Breast epithelium (tissue), 4 donors: ENCODE measurements around the gene CLNK. TPM values are rescaled to one million over a fixed set of nuclear protein-coding genes. Genes with fewer than 3 reads are reported as not detected.

Experiments
- DNase-seq, 2 donors: peaks; one replicate each; pipeline ENCODE4 v3.0.0-alpha.2; 2019; ENCODE audit warnings: low spot score in 2 of 2
- H3K27ac ChIP-seq, 2 donors: fragments of 200-600 bp; sonication (generic) in 1 of 2; one replicate each; pipeline ENCODE4 v1.5.1; 2016 to 2019; ENCODE audit warnings: mild to moderate bottlenecking in 1 of 2
- H3K27me3 ChIP-seq, 2 donors: fragments of 200-600 bp; sonication (generic) in 1 of 2; one replicate each; pipeline versions ENCODE4 v1.5.1 to v1.6.0; 2017 to 2019; ENCODE audit warnings: control low read depth in 1 of 2, mild to moderate bottlenecking in 1 of 2
- H3K36me3 ChIP-seq: fragments of 200-600 bp; one replicate; pipeline ENCODE4 v1.5.1; 2019
- H3K4me1 ChIP-seq, 2 donors: fragments of 200-600 bp; sonication (generic); one replicate each; pipeline ENCODE4 v1.5.1; 2016 to 2019; ENCODE audit warnings: control low read depth in 1 of 2
- H3K4me3 ChIP-seq, 3 donors: fragments of 200-600 bp; sonication (generic); 1 replicate in 2 of 3; 2 replicates in 1 of 3; pipeline ENCODE4 v1.5.1; 2016 to 2019; ENCODE audit warnings: mild to moderate bottlenecking in 3 of 3, moderate library complexity in 2 of 3
- H3K9me3 ChIP-seq, 2 donors: fragments of 200-600 bp; sonication (generic) in 1 of 2; one replicate each; pipeline ENCODE4 v1.5.1; 2016 to 2019; ENCODE audit warnings: control low read depth in 1 of 2
- CTCF ChIP-seq, 3 donors: fragments of 450-650 bp; IDR thresholded peaks; one replicate each; pipeline ENCODE4 v1.5.1; 2016 to 2017; ENCODE audit warnings: antibody characterized with exemption in 3 of 3, mild to moderate bottlenecking in 3 of 3, moderate library complexity in 3 of 3
- POLR2A ChIP-seq: fragments of 450-650 bp; IDR thresholded peaks from one replicate; pipeline ENCODE4 v1.6.1; 2016; ENCODE audit warnings: antibody characterized with exemption, mild to moderate bottlenecking, moderate library complexity
- POLR2AphosphoS5 ChIP-seq, 3 donors: sonication (generic); formaldehyde crosslinking; IDR thresholded peaks; one replicate each; pipeline ENCODE4 v1.6.1; 2017; ENCODE audit warnings: antibody characterized with exemption in 3 of 3
- intact Hi-C: fragments of 100-400 bp; cut with DNase I; formaldehyde crosslinking; loops from one replicate; pipeline ENCODE4 v1.15.1; 2023; ENCODE audit warnings: low total_unique reads
- total RNA-seq, 3 donors: library from RNA; depleted of rRNA; stranded (reverse); fragments of >200 nt; gene quantifications; one replicate each; pipeline ENCODE4 v1.1.0, GENCODE V29; 2016

The CLNK gene
- total RNA-seq, 3 donors from 2014 or later = under 0.01 TPM; not detected in 2

GRCh38 chr4:10529291-10530136 is 155.1 kb downstream of the CLNK start:
- TF ChIP-seq POLR2AphosphoS5 (IDR thresholded peaks at IDR 0.05) (no peak), POLR2A (no peak), CTCF (IDR thresholded peaks at IDR 0.05) (no peak)
- no peaks in the 10 kb centered on the region for H3K4me1 ChIP-seq
- no peak for DNase-seq
- H3K27ac ChIP-seq = no peak overlapping the region
- peaks cover 0 to 6% of the 10 kb centered on the region in 2 donors for H3K27me3 ChIP-seq
- H3K36me3 ChIP-seq = no peaks in the 10 kb centered on the region
- H3K4me3 ChIP-seq = no peak overlapping the region
- H3K9me3 ChIP-seq = no peaks in the 10 kb centered on the region
- intact Hi-C loops = no loop called here

GRCh38 chr4:10527438-10527837 is 157.1 kb downstream of the CLNK start:
- H3K4me3 ChIP-seq = no peak overlapping the region
- no peaks in the 10 kb centered on the region for H3K9me3 ChIP-seq
- no peak overlapping the region for H3K27ac ChIP-seq
- no peaks in the 10 kb centered on the region for H3K4me1 ChIP-seq
- no peak for DNase-seq
- TF ChIP-seq POLR2AphosphoS5 (IDR thresholded peaks at IDR 0.05) = no peak
- no peak for TF ChIP-seq CTCF (IDR thresholded peaks at IDR 0.05)
- TF ChIP-seq POLR2A = no peak
- intact Hi-C loops = no loop called here
- H3K36me3 ChIP-seq = no peaks in the 10 kb centered on the region
- H3K27me3 ChIP-seq = peaks cover 0 to 6% of the 10 kb centered on the region in 2 donors

- intact Hi-C loops = no loop called here
- H3K27me3 ChIP-seq = peaks cover 0 to 1% of the 10 kb centered on the region in 2 donors
- H3K9me3 ChIP-seq = no peaks in the 10 kb centered on the region
- no peak for TF ChIP-seq CTCF (IDR thresholded peaks at IDR 0.05)
- H3K4me1 ChIP-seq = no peaks in the 10 kb centered on the region
- H3K4me3 ChIP-seq = no peak overlapping the region
- H3K27ac ChIP-seq = no peak overlapping the region
- no peaks in the 10 kb centered on the region for H3K36me3 ChIP-seq
- DNase-seq = no peak
These were observed 157.9 kb downstream of the CLNK start for GRCh38 chr4:10526429-10527222.

DNA sequence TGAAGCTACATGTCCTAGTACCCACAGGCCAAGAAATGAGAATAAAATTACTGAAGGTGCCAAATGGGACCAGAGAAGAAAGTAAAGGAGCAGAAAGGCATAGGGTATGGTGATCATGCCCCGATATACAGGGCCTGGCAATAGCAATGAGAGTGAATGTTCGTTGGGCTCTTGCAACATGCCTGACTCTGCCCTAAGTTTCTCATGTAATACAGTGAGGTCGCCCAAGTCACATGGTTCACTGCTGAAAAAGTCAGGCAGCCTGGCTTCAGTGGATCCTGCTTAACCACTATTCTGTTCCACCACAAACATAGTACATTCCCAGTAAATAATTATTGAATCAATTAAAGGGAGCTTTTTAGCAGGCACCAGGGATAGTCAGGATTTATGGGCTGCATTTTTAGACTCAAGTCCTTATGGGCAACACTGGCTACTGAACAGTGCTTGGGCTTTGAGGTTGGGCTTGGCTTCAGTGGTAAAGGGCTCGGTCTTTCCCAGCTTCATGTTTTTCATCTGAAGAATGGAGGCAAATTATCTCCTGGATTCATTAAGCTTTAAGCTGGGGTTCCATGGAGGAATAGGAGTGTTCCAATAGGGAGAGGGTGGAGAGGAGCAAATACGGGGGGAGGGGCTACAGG is 160.3 kb downstream of the CLNK start:
- no peaks in the 10 kb centered on the region for H3K9me3 ChIP-seq
- TF ChIP-seq CTCF (IDR thresholded peaks at IDR 0.05) (no peak), POLR2A (no peak), POLR2AphosphoS5 (IDR thresholded peaks at IDR 0.05) (no peak)
- H3K27me3 ChIP-seq = no peaks in the 10 kb centered on the region
- no peak overlapping the region for H3K27ac ChIP-seq
- intact Hi-C loops = no loop called here
- no peaks in the 10 kb centered on the region for H3K4me1 ChIP-seq
- H3K4me3 ChIP-seq = no peak overlapping the region
- DNase-seq = no peak
- no peaks in the 10 kb centered on the region for H3K36me3 ChIP-seq
